HL-60 (cell line): ENCODE results near the gene SLC2A4RG.

Experiments
- GABPA ChIP-seq: IDR thresholded peaks from 2 replicates; pipeline ENCODE4 v1.6.1; 2012; ENCODE audit warnings: low read depth
- POLR2AphosphoS5 ChIP-seq: IDR thresholded peaks from 2 replicates; pipeline ENCODE4 v1.6.1; 2012; ENCODE audit warnings: low read depth
- TF ChIP-seq, protein P1 (sequence below): IDR thresholded peaks from one replicate; pipeline ENCODE4 v1.5.1; 2011; ENCODE audit warnings: low read length, control low read depth, inconsistent platforms; ENCODE audit not compliant: insufficient read depth
- TF ChIP-seq, protein P2 (sequence below): IDR thresholded peaks from 2 replicates; pipeline ENCODE4 v1.6.1; 2012; ENCODE audit warnings: low read depth; ENCODE audit not compliant: insufficient replicate concordance

DNA sequence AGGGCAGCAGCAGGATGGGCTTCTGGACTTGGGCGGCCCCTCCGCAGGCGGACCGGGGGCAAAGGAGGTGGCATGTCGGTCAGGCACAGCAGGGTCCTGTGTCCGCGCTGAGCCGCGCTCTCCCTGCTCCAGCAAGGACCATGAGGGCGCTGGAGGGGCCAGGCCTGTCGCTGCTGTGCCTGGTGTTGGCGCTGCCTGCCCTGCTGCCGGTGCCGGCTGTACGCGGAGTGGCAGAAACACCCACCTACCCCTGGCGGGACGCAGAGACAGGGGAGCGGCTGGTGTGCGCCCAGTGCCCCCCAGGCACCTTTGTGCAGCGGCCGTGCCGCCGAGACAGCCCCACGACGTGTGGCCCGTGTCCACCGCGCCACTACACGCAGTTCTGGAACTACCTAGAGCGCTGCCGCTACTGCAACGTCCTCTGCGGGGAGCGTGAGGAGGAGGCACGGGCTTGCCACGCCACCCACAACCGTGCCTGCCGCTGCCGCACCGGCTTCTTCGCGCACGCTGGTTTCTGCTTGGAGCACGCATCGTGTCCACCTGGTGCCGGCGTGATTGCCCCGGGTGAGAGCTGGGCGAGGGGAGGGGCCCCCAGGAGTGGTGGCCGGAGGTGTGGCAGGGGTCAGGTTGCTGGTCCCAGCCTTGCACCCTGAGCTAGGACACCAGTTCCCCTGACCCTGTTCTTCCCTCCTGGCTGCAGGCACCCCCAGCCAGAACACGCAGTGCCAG lies 42.8 kb upstream of the SLC2A4RG start, which contains the start of gene TNFRSF6B:
- TF ChIP-seq POLR2AphosphoS5 (0 out of 2 replicates have a peak, but pooled peaks have one; percentile 13), GABPA (no peak)
- TF ChIP-seq, protein P1, sequence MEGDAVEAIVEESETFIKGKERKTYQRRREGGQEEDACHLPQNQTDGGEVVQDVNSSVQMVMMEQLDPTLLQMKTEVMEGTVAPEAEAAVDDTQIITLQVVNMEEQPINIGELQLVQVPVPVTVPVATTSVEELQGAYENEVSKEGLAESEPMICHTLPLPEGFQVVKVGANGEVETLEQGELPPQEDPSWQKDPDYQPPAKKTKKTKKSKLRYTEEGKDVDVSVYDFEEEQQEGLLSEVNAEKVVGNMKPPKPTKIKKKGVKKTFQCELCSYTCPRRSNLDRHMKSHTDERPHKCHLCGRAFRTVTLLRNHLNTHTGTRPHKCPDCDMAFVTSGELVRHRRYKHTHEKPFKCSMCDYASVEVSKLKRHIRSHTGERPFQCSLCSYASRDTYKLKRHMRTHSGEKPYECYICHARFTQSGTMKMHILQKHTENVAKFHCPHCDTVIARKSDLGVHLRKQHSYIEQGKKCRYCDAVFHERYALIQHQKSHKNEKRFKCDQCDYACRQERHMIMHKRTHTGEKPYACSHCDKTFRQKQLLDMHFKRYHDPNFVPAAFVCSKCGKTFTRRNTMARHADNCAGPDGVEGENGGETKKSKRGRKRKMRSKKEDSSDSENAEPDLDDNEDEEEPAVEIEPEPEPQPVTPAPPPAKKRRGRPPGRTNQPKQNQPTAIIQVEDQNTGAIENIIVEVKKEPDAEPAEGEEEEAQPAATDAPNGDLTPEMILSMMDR: no peak
- TF ChIP-seq, protein P2, sequence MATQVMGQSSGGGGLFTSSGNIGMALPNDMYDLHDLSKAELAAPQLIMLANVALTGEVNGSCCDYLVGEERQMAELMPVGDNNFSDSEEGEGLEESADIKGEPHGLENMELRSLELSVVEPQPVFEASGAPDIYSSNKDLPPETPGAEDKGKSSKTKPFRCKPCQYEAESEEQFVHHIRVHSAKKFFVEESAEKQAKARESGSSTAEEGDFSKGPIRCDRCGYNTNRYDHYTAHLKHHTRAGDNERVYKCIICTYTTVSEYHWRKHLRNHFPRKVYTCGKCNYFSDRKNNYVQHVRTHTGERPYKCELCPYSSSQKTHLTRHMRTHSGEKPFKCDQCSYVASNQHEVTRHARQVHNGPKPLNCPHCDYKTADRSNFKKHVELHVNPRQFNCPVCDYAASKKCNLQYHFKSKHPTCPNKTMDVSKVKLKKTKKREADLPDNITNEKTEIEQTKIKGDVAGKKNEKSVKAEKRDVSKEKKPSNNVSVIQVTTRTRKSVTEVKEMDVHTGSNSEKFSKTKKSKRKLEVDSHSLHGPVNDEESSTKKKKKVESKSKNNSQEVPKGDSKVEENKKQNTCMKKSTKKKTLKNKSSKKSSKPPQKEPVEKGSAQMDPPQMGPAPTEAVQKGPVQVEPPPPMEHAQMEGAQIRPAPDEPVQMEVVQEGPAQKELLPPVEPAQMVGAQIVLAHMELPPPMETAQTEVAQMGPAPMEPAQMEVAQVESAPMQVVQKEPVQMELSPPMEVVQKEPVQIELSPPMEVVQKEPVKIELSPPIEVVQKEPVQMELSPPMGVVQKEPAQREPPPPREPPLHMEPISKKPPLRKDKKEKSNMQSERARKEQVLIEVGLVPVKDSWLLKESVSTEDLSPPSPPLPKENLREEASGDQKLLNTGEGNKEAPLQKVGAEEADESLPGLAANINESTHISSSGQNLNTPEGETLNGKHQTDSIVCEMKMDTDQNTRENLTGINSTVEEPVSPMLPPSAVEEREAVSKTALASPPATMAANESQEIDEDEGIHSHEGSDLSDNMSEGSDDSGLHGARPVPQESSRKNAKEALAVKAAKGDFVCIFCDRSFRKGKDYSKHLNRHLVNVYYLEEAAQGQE: no peak
